Endodermal cell (in vitro differentiated cells): ENCODE data around the gene BRI3BP. TPM values are rescaled to one million over a fixed set of nuclear protein-coding genes. Genes with fewer than 3 reads are reported as not detected.

Source experiments
- DNase-seq: peaks from one replicate; pipeline ENCODE4 v3.0.0-alpha.2; 2017
- H3K27ac ChIP-seq: 2 replicates; pipeline ENCODE4 v1.5.1; 2013; ENCODE audit warnings: mild to moderate bottlenecking, low read depth, low read length, moderate library complexity
- H3K27me3 ChIP-seq: 2 replicates; pipeline ENCODE4 v1.6.1; 2013; ENCODE audit warnings: mild to moderate bottlenecking, low read length, moderate library complexity; ENCODE audit not compliant: insufficient read depth, control insufficient read depth, poor library complexity, severe bottlenecking
- H3K36me3 ChIP-seq: 2 replicates; pipeline ENCODE4 v1.7.0; 2013; ENCODE audit warnings: mild to moderate bottlenecking, low read length, moderate library complexity; ENCODE audit not compliant: control insufficient read depth, insufficient read depth
- H3K4me1 ChIP-seq: one replicate; pipeline ENCODE4 v1.7.0; 2013; ENCODE audit warnings: low read length; ENCODE audit not compliant: control insufficient read depth, insufficient read depth
- H3K4me3 ChIP-seq: 2 replicates; pipeline ENCODE4 v1.5.1; 2013; ENCODE audit warnings: mild to moderate bottlenecking, low read length, moderate library complexity
- H3K9ac ChIP-seq: 2 replicates; pipeline ENCODE4 v1.6.1; 2013; ENCODE audit warnings: mild to moderate bottlenecking, low read length, moderate library complexity; ENCODE audit not compliant: poor library complexity, severe bottlenecking; ENCODE audit errors: extremely low read depth
- H3K9me3 ChIP-seq: 2 replicates; pipeline ENCODE4 v1.6.1; 2013; ENCODE audit warnings: mild to moderate bottlenecking, low read length, moderate library complexity; ENCODE audit not compliant: control insufficient read depth
- H3K27ac Mint-ChIP-seq: 2 replicates; pipeline ENCODE4 v1.8.0; 2020; ENCODE audit warnings: mixed read lengths
- H3K27me3 Mint-ChIP-seq: 2 replicates; pipeline ENCODE4 v1.8.0; 2021; ENCODE audit warnings: mild to moderate bottlenecking, mixed read lengths; ENCODE audit not compliant: insufficient read depth
- H3K36me3 Mint-ChIP-seq: 2 replicates; pipeline ENCODE4 v1.8.0; 2020; ENCODE audit warnings: low read depth, mixed read lengths
- H3K4me1 Mint-ChIP-seq: 2 replicates; pipeline ENCODE4 v1.8.0; 2020; ENCODE audit warnings: mixed read lengths
- H3K4me3 Mint-ChIP-seq: 2 replicates; pipeline ENCODE4 v1.8.0; 2020; ENCODE audit warnings: mild to moderate bottlenecking, moderate library complexity, mixed read lengths
- H3K9me3 Mint-ChIP-seq: 2 replicates; pipeline ENCODE4 v1.8.0; 2020; ENCODE audit warnings: mild to moderate bottlenecking, mixed read lengths
- WGBS, 2 experiments: methylation state at CpG; one replicate each; pipeline versions ENCODE4 v1.1.5 to v1.1.7; 2013; ENCODE audit warnings: missing lambda C conversion rate in 2 of 2, mixed read lengths in 1 of 2; ENCODE audit not compliant: insufficient coverage in 1 of 2, insufficient read length in 1 of 2; 5-methylcytosine and 5-hydroxymethylcytosine counted together
- total RNA-seq, 2 donors: library from RNA; stranded (reverse); fragmentation: NEBNext Ultra II Directional in 1 of 2; extraction: Animal tissue kit (Norgen Biotek cat#: 25700) in 1 of 2; gene quantifications; 2 replicates in 1 of 2; 3 replicates in 1 of 2; pipeline ENCODE4 v1.2.1, GENCODE V29; 2021
- TF ChIP-seq, protein P1 (sequence below): fragments of 200-600 bp; sonication (generic); conservative IDR thresholded peaks from 2 replicates; pipeline ENCODE4 v1.5.0; 2021; ENCODE audit warnings: antibody characterized with exemption, mild to moderate bottlenecking

The BRI3BP gene
- total RNA-seq, 2 donors from 2014 or later: 10.5 to 16.0 TPM

DNA sequence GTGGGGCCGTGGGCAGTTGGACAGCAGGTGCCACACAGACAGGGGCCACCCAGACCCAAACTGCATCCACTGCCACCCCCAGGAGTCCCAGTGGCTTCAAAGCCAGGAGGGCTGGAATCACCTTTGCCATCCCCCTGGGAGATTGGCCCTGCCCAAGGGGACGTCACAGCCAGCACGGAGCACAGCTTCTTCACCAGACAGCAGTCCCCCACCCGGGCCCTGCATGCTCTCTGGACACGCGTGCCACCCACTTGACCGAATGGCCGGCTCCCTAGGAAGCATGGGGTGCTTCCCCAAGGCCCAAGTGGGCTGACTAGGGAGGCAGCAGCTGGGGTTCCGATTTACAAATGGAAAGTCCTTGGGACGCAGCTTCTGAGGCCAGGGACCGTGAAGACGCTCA is 21.8 kb upstream of the BRI3BP start:
- Mint-ChIP-seq H3K36me3 (peaks cover 37% of the 10 kb centered on the region), H3K27ac (no peak overlapping the region)

DNA sequence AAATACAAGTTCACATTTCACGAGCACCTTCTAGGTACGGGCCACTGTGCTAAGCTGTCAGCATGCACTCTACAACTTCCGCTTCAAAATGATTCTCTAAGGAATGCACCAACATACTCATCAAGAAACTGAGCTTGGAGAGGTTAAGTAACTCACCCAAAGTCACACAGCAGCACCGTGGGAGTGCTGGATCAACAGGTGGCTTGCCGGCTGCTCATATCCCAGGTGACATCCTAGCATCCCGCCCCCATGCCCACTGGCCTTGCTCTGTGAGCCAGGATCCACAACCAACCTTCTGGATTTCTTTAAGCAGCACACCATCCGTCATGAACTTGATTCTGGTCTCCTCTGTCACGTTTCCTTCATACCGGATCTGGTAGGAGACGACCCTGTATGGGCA is 21.2 kb upstream of the BRI3BP start:
- Histone ChIP-seq H3K4me1 (no peaks in the 10 kb centered on the region), H3K4me3 (no peak overlapping the region), H3K9me3 (no peaks in the 10 kb centered on the region), H3K36me3 (peaks cover 32% of the 10 kb centered on the region), H3K27ac (no peak overlapping the region), H3K27me3 (no peaks in the 10 kb centered on the region), H3K9ac (no peak overlapping the region)
- H3K4me3 Mint-ChIP-seq: no peak overlapping the region
- no peaks in the 10 kb centered on the region for H3K27me3 Mint-ChIP-seq
- no peaks in the 10 kb centered on the region for H3K9me3 Mint-ChIP-seq
- TF ChIP-seq, protein P1, sequence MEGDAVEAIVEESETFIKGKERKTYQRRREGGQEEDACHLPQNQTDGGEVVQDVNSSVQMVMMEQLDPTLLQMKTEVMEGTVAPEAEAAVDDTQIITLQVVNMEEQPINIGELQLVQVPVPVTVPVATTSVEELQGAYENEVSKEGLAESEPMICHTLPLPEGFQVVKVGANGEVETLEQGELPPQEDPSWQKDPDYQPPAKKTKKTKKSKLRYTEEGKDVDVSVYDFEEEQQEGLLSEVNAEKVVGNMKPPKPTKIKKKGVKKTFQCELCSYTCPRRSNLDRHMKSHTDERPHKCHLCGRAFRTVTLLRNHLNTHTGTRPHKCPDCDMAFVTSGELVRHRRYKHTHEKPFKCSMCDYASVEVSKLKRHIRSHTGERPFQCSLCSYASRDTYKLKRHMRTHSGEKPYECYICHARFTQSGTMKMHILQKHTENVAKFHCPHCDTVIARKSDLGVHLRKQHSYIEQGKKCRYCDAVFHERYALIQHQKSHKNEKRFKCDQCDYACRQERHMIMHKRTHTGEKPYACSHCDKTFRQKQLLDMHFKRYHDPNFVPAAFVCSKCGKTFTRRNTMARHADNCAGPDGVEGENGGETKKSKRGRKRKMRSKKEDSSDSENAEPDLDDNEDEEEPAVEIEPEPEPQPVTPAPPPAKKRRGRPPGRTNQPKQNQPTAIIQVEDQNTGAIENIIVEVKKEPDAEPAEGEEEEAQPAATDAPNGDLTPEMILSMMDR: no peak
- H3K27ac Mint-ChIP-seq: no peak overlapping the region
- no peak for DNase-seq
- 90 to 94% methylated on average over 10 of the region's 10 CpGs for WGBS, 2 experiments
- H3K4me1 Mint-ChIP-seq: no peaks in the 10 kb centered on the region
- H3K36me3 Mint-ChIP-seq: peaks cover 38% of the 10 kb centered on the region

More for the DNA sequence above, 21.8 kb upstream of the BRI3BP start:
- no peaks in the 10 kb centered on the region for H3K4me1 ChIP-seq
- H3K4me3 Mint-ChIP-seq: no peak overlapping the region
- no peaks in the 10 kb centered on the region for H3K27me3 Mint-ChIP-seq
- H3K4me3 ChIP-seq: no peak overlapping the region
- DNase-seq: no peak
- TF ChIP-seq, protein P1: no peak
- no peak overlapping the region for H3K9ac ChIP-seq
- peaks cover 28% of the 10 kb centered on the region for H3K36me3 ChIP-seq
- H3K27ac ChIP-seq: no peak overlapping the region
- no peaks in the 10 kb centered on the region for H3K9me3 Mint-ChIP-seq
- no peaks in the 10 kb centered on the region for H3K27me3 ChIP-seq
- 87 to 88% methylated on average over 11 to 12 of the region's 12 CpGs for WGBS, 2 experiments
- H3K4me1 Mint-ChIP-seq: no peaks in the 10 kb centered on the region
- H3K9me3 ChIP-seq: no peaks in the 10 kb centered on the region

DNA sequence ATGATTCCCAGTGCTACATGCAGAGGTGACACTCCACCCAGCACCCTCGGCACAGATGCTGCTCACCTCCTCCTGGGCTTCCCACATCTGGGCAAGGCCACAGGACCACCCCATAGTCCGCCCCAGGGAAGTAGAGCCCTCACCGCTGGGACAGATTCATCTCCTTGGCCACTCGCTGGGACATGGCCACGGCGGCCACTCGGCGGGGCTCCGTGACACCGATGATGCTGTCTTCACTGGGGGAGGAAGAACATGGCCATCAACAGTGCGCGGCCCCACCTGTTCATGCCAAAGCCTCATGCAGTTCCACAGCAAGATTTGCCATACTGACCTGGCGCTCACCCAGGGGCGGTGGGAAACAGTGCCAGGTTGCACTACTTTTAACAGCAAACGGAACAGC is 18.2 kb upstream of the BRI3BP start:
- H3K4me3 Mint-ChIP-seq: no peak overlapping the region
- H3K27ac Mint-ChIP-seq: no peak overlapping the region
- no peaks in the 10 kb centered on the region for H3K4me1 ChIP-seq
- WGBS, 2 experiments: 93 to 95% methylated on average over 15 of the region's 15 CpGs
- H3K4me3 ChIP-seq: no peak overlapping the region
- H3K36me3 ChIP-seq: peaks cover 33% of the 10 kb centered on the region
- H3K27me3 Mint-ChIP-seq: no peaks in the 10 kb centered on the region
- no peaks in the 10 kb centered on the region for H3K9me3 ChIP-seq
- TF ChIP-seq, protein P1: no peak
- no peak for DNase-seq
- H3K27me3 ChIP-seq: no peaks in the 10 kb centered on the region
- no peaks in the 10 kb centered on the region for H3K9me3 Mint-ChIP-seq
- H3K36me3 Mint-ChIP-seq: peaks cover 49% of the 10 kb centered on the region
- no peak overlapping the region for H3K27ac ChIP-seq
- H3K4me1 Mint-ChIP-seq: no peaks in the 10 kb centered on the region
- H3K9ac ChIP-seq: no peak overlapping the region
